ENCODE measurements around the gene CDCA8.

Gene CDCA8

GRCh38 chr1:37723390-37724078, 31.2 kb downstream of the CDCA8 start:
- Histone ChIP-seq H3K27ac (ENCODE audit: insufficient read depth in 1 of 2, low read depth in 1 of 2, low read length in 2 of 2, poor library complexity in 1 of 2, severe bottlenecking in 2 of 2) (no peak overlapping the region), H3K4me1 (ENCODE audit: control extremely low read depth in 1 of 4, control insufficient read depth in 4 of 4, insufficient read depth in 4 of 4, low read length in 3 of 4) (peaks cover 0 to 11% (median 2%) of the 10 kb centered on the region in 4 experiments), H3K27me3 (replicated peaks in 2 of 5; ENCODE audit: control insufficient read depth in 4 of 5, insufficient read depth in 5 of 5, low read length in 4 of 5) (peaks cover 0 to 15% (median 10%) of the 10 kb centered on the region in 5 experiments), H3K9me3 (ENCODE audit: control extremely low read depth in 1 of 5, control insufficient read depth in 4 of 5, insufficient read depth in 2 of 5, low read depth in 1 of 5, low read length in 4 of 5) (no peaks in the 10 kb centered on the region), H3K4me3 (ENCODE audit: control insufficient read depth in 1 of 7, extremely low read depth in 1 of 7, insufficient read depth in 4 of 7, low read depth in 2 of 7, low read length in 6 of 7) (no peak overlapping the region), H3K36me3 (ENCODE audit: control insufficient read depth in 4 of 4, insufficient read depth in 4 of 4, low read length in 3 of 4) (no peaks in the 10 kb centered on the region)
- DNase-seq, result peak in 2 of 3 donors; percentile 4
- WGBS (ENCODE audit: insufficient coverage), result 83% methylated on average over 8 of the region's 11 CpGs
- CTCF ChIA-PET, result no interaction called here
- POLR2A ChIA-PET, result no interaction called here

- DNase-seq, result no peak
- WGBS (ENCODE audit: insufficient coverage), result 97% methylated on average over 4 of the region's 6 CpGs
- POLR2A ChIA-PET, result interaction anchor here (0.7 kb wide), 1 partner anchor 19 kb away, joined by 3 read pairs; no protein-coding TSS in a partner anchor
- peaks cover 0 to 19% (median 10%) of the 10 kb centered on the region in 5 experiments for H3K27me3 ChIP-seq (replicated peaks in 2 of 5; ENCODE audit: control insufficient read depth in 4 of 5, insufficient read depth in 5 of 5, low read length in 4 of 5)
- no peak overlapping the region for H3K27ac ChIP-seq (ENCODE audit: insufficient read depth in 1 of 2, low read depth in 1 of 2, low read length in 2 of 2, poor library complexity in 1 of 2, severe bottlenecking in 2 of 2)
- CTCF ChIA-PET, result no interaction called here
- H3K36me3 ChIP-seq (ENCODE audit: control insufficient read depth in 4 of 4, insufficient read depth in 4 of 4, low read length in 3 of 4), result no peaks in the 10 kb centered on the region
- no peaks in the 10 kb centered on the region for H3K9me3 ChIP-seq (ENCODE audit: control extremely low read depth in 1 of 5, control insufficient read depth in 4 of 5, insufficient read depth in 2 of 5, low read depth in 1 of 5, low read length in 4 of 5)
- no peak overlapping the region for H3K4me3 ChIP-seq (ENCODE audit: control insufficient read depth in 1 of 7, extremely low read depth in 1 of 7, insufficient read depth in 4 of 7, low read depth in 2 of 7, low read length in 6 of 7)
- H3K4me1 ChIP-seq (ENCODE audit: control extremely low read depth in 1 of 4, control insufficient read depth in 4 of 4, insufficient read depth in 4 of 4, low read length in 3 of 4), result peaks cover 0 to 11% (median 2%) of the 10 kb centered on the region in 4 experiments
These were observed 32.3 kb downstream of the CDCA8 start for GRCh38 chr1:37724575-37724974.

GRCh38 chr1:37725851-37726613, 33.7 kb downstream of the CDCA8 start:
- Histone ChIP-seq H3K4me1 (ENCODE audit: control extremely low read depth in 1 of 4, control insufficient read depth in 4 of 4, insufficient read depth in 4 of 4, low read length in 3 of 4) (peaks cover 0 to 11% (median 2%) of the 10 kb centered on the region in 4 experiments), H3K4me3 (ENCODE audit: control insufficient read depth in 1 of 7, extremely low read depth in 1 of 7, insufficient read depth in 4 of 7, low read depth in 2 of 7, low read length in 6 of 7) (no peak overlapping the region), H3K27me3 (replicated peaks in 2 of 5; ENCODE audit: control insufficient read depth in 4 of 5, insufficient read depth in 5 of 5, low read length in 4 of 5) (peaks cover 0 to 20% (median 10%) of the 10 kb centered on the region in 5 experiments), H3K9me3 (ENCODE audit: control extremely low read depth in 1 of 5, control insufficient read depth in 4 of 5, insufficient read depth in 2 of 5, low read depth in 1 of 5, low read length in 4 of 5) (no peaks in the 10 kb centered on the region), H3K36me3 (ENCODE audit: control insufficient read depth in 4 of 4, insufficient read depth in 4 of 4, low read length in 3 of 4) (no peaks in the 10 kb centered on the region), H3K27ac (ENCODE audit: insufficient read depth in 1 of 2, low read depth in 1 of 2, low read length in 2 of 2, poor library complexity in 1 of 2, severe bottlenecking in 2 of 2) (no peak overlapping the region)
- ChIA-PET POLR2A (no interaction called here), CTCF (no interaction called here)
- WGBS (ENCODE audit: insufficient coverage), result 80% methylated on average over 10 of the region's 14 CpGs
- no peak for DNase-seq

GRCh38 chr1:37726751-37727585, 34.7 kb downstream of the CDCA8 start:
- H3K27ac ChIP-seq (ENCODE audit: insufficient read depth in 1 of 2, low read depth in 1 of 2, low read length in 2 of 2, poor library complexity in 1 of 2, severe bottlenecking in 2 of 2), result no peak overlapping the region
- H3K4me3 ChIP-seq (ENCODE audit: control insufficient read depth in 1 of 7, extremely low read depth in 1 of 7, insufficient read depth in 4 of 7, low read depth in 2 of 7, low read length in 6 of 7), result no peak overlapping the region
- DNase-seq, result peak in 2 of 3 donors; percentile 5 to 17
- H3K4me1 ChIP-seq (ENCODE audit: control extremely low read depth in 1 of 4, control insufficient read depth in 4 of 4, insufficient read depth in 4 of 4, low read length in 3 of 4), result peaks cover 0 to 11% (median 2%) of the 10 kb centered on the region in 4 experiments
- peaks cover 0 to 22% (median 14%) of the 10 kb centered on the region in 5 experiments for H3K27me3 ChIP-seq (replicated peaks in 2 of 5; ENCODE audit: control insufficient read depth in 4 of 5, insufficient read depth in 5 of 5, low read length in 4 of 5)
- 43% methylated on average over 12 of the region's 15 CpGs for WGBS (ENCODE audit: insufficient coverage)
- no peaks in the 10 kb centered on the region for H3K36me3 ChIP-seq (ENCODE audit: control insufficient read depth in 4 of 4, insufficient read depth in 4 of 4, low read length in 3 of 4)
- CTCF ChIA-PET, result interaction anchor here (1.0 kb wide), 1 partner anchor 9 kb away, joined by 3 read pairs; no protein-coding TSS in a partner anchor
- H3K9me3 ChIP-seq (ENCODE audit: control extremely low read depth in 1 of 5, control insufficient read depth in 4 of 5, insufficient read depth in 2 of 5, low read depth in 1 of 5, low read length in 4 of 5), result no peaks in the 10 kb centered on the region
- POLR2A ChIA-PET, result interaction anchor here (0.6 kb wide), 1 partner anchor 58 kb away, joined by 4 read pairs; no protein-coding TSS in a partner anchor

GRCh38 chr1:37728416-37728815, 36.1 kb downstream of the CDCA8 start:
- Histone ChIP-seq H3K4me3 (ENCODE audit: control insufficient read depth in 1 of 7, extremely low read depth in 1 of 7, insufficient read depth in 4 of 7, low read depth in 2 of 7, low read length in 6 of 7) (no peak overlapping the region), H3K27me3 (replicated peaks in 2 of 5; ENCODE audit: control insufficient read depth in 4 of 5, insufficient read depth in 5 of 5, low read length in 4 of 5) (peaks cover 0 to 24% (median 18%) of the 10 kb centered on the region in 5 experiments), H3K27ac (ENCODE audit: insufficient read depth in 1 of 2, low read depth in 1 of 2, low read length in 2 of 2, poor library complexity in 1 of 2, severe bottlenecking in 2 of 2) (no peak overlapping the region), H3K4me1 (ENCODE audit: control extremely low read depth in 1 of 4, control insufficient read depth in 4 of 4, insufficient read depth in 4 of 4, low read length in 3 of 4) (peaks cover 0 to 9% (median 2%) of the 10 kb centered on the region in 4 experiments), H3K36me3 (ENCODE audit: control insufficient read depth in 4 of 4, insufficient read depth in 4 of 4, low read length in 3 of 4) (no peaks in the 10 kb centered on the region), H3K9me3 (ENCODE audit: control extremely low read depth in 1 of 5, control insufficient read depth in 4 of 5, insufficient read depth in 2 of 5, low read depth in 1 of 5, low read length in 4 of 5) (no peaks in the 10 kb centered on the region)
- DNase-seq, result no peak
- ChIA-PET CTCF (interaction anchor here (1.5 kb wide), 1 partner anchor 11 kb away, joined by 4 read pairs; no protein-coding TSS in a partner anchor), POLR2A (no interaction called here)
- WGBS (ENCODE audit: insufficient coverage), result 93% methylated on average over 4 of the region's 4 CpGs

- H3K9me3 ChIP-seq (ENCODE audit: control extremely low read depth in 1 of 5, control insufficient read depth in 4 of 5, insufficient read depth in 2 of 5, low read depth in 1 of 5, low read length in 4 of 5), result no peaks in the 10 kb centered on the region
- ChIA-PET CTCF (no interaction called here), POLR2A (no interaction called here)
- H3K27ac ChIP-seq (ENCODE audit: insufficient read depth in 1 of 2, low read depth in 1 of 2, low read length in 2 of 2, poor library complexity in 1 of 2, severe bottlenecking in 2 of 2), result no peak overlapping the region
- no peak overlapping the region for H3K4me3 ChIP-seq (ENCODE audit: control insufficient read depth in 1 of 7, extremely low read depth in 1 of 7, insufficient read depth in 4 of 7, low read depth in 2 of 7, low read length in 6 of 7)
- H3K36me3 ChIP-seq (ENCODE audit: control insufficient read depth in 4 of 4, insufficient read depth in 4 of 4, low read length in 3 of 4), result no peaks in the 10 kb centered on the region
- WGBS (ENCODE audit: insufficient coverage), result 29% methylated on average over 3 of the region's 5 CpGs
- peaks cover 0 to 41% (median 22%) of the 10 kb centered on the region in 5 experiments for H3K27me3 ChIP-seq (replicated peaks in 2 of 5; ENCODE audit: control insufficient read depth in 4 of 5, insufficient read depth in 5 of 5, low read length in 4 of 5)
- H3K4me1 ChIP-seq (ENCODE audit: control extremely low read depth in 1 of 4, control insufficient read depth in 4 of 4, insufficient read depth in 4 of 4, low read length in 3 of 4), result peaks cover 0 to 9% (median 2%) of the 10 kb centered on the region in 4 experiments
- DNase-seq, result no peak
These were observed 38.1 kb downstream of the CDCA8 start for GRCh38 chr1:37730376-37730775.

Data from common myeloid progenitor, CD34-positive (primary cell).